Fibroblast of mammary gland (primary cell): ENCODE data around the gene PPP2R2B.

Source experiments
- DNase-seq: peaks from one replicate; pipeline ENCODE4 v3.0.0-alpha.2; 2010; ENCODE audit warnings: low read depth
- H3K4me3 ChIP-seq: 2 replicates; pipeline ENCODE4 v1.5.1; 2011; ENCODE audit warnings: low read depth, mild to moderate bottlenecking, low read length, moderate library complexity; ENCODE audit not compliant: control insufficient read depth
- TF ChIP-seq, protein P1 (sequence below): conservative IDR thresholded peaks from 2 replicates; pipeline ENCODE4 v1.5.1; 2011; ENCODE audit warnings: low read depth, low read length, inconsistent platforms; ENCODE audit not compliant: control insufficient read depth, insufficient read depth

PPP2R2B gene

GRCh38 chr5:146660376-146660960 is 218.1 kb downstream of the PPP2R2B start:
- TF ChIP-seq, protein P1, sequence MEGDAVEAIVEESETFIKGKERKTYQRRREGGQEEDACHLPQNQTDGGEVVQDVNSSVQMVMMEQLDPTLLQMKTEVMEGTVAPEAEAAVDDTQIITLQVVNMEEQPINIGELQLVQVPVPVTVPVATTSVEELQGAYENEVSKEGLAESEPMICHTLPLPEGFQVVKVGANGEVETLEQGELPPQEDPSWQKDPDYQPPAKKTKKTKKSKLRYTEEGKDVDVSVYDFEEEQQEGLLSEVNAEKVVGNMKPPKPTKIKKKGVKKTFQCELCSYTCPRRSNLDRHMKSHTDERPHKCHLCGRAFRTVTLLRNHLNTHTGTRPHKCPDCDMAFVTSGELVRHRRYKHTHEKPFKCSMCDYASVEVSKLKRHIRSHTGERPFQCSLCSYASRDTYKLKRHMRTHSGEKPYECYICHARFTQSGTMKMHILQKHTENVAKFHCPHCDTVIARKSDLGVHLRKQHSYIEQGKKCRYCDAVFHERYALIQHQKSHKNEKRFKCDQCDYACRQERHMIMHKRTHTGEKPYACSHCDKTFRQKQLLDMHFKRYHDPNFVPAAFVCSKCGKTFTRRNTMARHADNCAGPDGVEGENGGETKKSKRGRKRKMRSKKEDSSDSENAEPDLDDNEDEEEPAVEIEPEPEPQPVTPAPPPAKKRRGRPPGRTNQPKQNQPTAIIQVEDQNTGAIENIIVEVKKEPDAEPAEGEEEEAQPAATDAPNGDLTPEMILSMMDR: no peak
- no peak for DNase-seq
- no peak overlapping the region for H3K4me3 ChIP-seq

GRCh38 chr5:146659961-146660360 is 218.6 kb downstream of the PPP2R2B start:
- no peak for DNase-seq
- TF ChIP-seq, protein P1: no peak
- no peak overlapping the region for H3K4me3 ChIP-seq

DNA sequence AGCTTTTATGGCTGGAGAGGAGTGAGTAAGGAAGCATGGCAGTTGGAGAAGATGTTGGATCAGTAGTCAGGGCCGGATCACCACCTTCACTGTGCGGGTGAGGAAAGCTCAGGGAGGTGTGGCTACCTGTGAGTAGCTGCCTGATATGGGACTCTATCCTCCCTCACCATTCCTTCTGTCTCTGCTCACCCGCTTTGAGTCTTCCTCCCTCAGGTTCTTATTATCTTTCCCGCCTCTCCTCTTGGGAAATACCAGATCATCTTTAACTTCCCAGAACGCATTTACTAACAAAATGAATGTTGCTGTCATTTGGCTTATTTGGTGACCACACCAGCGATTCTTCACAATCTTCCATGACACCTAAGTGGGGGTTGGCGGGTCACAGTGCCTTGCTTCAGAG is 221.9 kb downstream of the PPP2R2B start:
- H3K4me3 ChIP-seq: no peak overlapping the region
- TF ChIP-seq, protein P1: no peak
- no peak for DNase-seq

- TF ChIP-seq, protein P1: no peak
- no peak overlapping the region for H3K4me3 ChIP-seq
- no peak for DNase-seq
These were observed 225.0 kb downstream of the PPP2R2B start for GRCh38 chr5:146653560-146653959.

GRCh38 chr5:146652547-146652946 is 226.0 kb downstream of the PPP2R2B start:
- no peak for DNase-seq
- H3K4me3 ChIP-seq: no peak overlapping the region
- TF ChIP-seq, protein P1: no peak

DNA sequence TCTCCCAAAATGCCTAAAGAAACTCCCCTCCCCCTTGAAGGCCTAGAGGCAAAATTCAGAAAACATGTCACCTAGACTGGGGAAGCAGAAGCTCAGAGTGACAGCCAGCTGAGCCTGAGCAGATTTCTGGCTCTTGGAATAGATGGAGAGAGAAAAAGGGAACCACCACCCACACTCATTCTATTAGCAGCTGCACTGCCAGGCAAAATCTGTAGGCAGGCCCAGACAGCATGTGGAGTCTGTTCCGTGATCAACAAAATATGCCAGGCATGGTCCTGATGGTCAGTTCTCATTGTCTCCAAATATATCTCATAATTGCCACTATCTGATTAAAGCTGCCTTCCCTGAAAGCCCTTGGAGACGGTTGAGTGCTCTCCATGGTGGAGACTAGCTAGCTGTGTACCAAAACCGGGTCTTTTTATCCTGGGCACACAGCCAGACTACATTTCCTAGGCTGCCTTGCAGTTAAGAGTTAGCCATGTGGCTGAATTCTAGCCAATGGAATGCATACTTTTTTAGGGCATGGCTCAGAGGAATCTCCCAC is 230.8 kb downstream of the PPP2R2B start:
- DNase-seq: no peak
- H3K4me3 ChIP-seq: no peak overlapping the region

GRCh38 chr5:146646441-146646840 is 232.1 kb downstream of the PPP2R2B start:
- no peak overlapping the region for H3K4me3 ChIP-seq
- no peak for DNase-seq
- TF ChIP-seq, protein P1: no peak

More for the DNA sequence above, 230.8 kb downstream of the PPP2R2B start:
- TF ChIP-seq, protein P1: no peak
